HEK293 (cell line): ENCODE results near the gene PRKD1.

Experiments
- CTCF ChIA-PET: fragments of 350-600 bp; formaldehyde crosslinking; extraction: SDS; loops from one replicate; lab custom pipeline; 2021; ENCODE audit warnings: antibody characterized with exemption; lab: Yijun Ruan, JAX
- POLR2A ChIA-PET: fragments of 300-600 bp; formaldehyde crosslinking; extraction: SDS; loops from one replicate; lab custom pipeline; 2020; ENCODE audit warnings: antibody characterized with exemption, inconsistent platforms; lab: Yijun Ruan, JAX
- H3K27ac ChIP-seq: fragments of 200-500 bp; sonication (Bioruptor generic); 2 replicates; pipeline ENCODE4 v1.5.1; 2014; ENCODE audit warnings: low read depth, low read length, control low read depth, inconsistent platforms; ENCODE audit errors: extremely low read depth
- H3K36me3 ChIP-seq, 2 experiments: fragments of 200-500 bp in 1 of 2; sonication (Bioruptor generic) in 1 of 2; 1 replicate in 1 of 2; 2 replicates in 1 of 2; pipeline ENCODE4 v1.5.1; 2014 to 2017; ENCODE audit warnings: inconsistent platforms in 2 of 2, low read length in 2 of 2; ENCODE audit not compliant: control insufficient read depth in 2 of 2, insufficient read depth in 1 of 2
- H3K4me1 ChIP-seq: fragments of 200-500 bp; sonication (Bioruptor generic); 2 replicates; pipeline ENCODE4 v1.5.1; 2014; ENCODE audit warnings: mild to moderate bottlenecking, low read length, inconsistent platforms; ENCODE audit not compliant: control insufficient read depth, insufficient read depth
- H3K4me3 ChIP-seq: 2 replicates; pipeline ENCODE4 v1.5.1; 2011; ENCODE audit warnings: low read depth, mild to moderate bottlenecking, control low read depth, low read length, moderate library complexity
- H3K9me3 ChIP-seq: fragments of 200-500 bp; sonication (Bioruptor generic); 2 replicates; pipeline ENCODE4 v1.5.1; 2014; ENCODE audit warnings: low read depth, low read length, inconsistent platforms; ENCODE audit not compliant: control insufficient read depth, insufficient read depth
- ATF2 ChIP-seq: fragments of 450-650 bp; formaldehyde crosslinking; IDR thresholded peaks from 2 replicates; pipeline ENCODE4 v1.5.1; 2016; ENCODE audit warnings: missing biosample characterization, missing genetic modification characterization, low read depth
- BCL11A ChIP-seq: fragments of 450-650 bp; formaldehyde crosslinking; IDR thresholded peaks from 2 replicates; pipeline ENCODE4 v1.5.1; 2016; ENCODE audit warnings: low read depth, missing biosample characterization, missing genetic modification characterization
- PRDM10 ChIP-seq: fragments of 450-650 bp; formaldehyde crosslinking; IDR thresholded peaks from 2 replicates; pipeline ENCODE4 v1.5.1; 2016; ENCODE audit warnings: missing biosample characterization, missing genetic modification characterization
- PRDM2 ChIP-seq: fragments of 450-650 bp; formaldehyde crosslinking; IDR thresholded peaks from 2 replicates; pipeline ENCODE4 v1.5.1; 2016; ENCODE audit warnings: missing biosample characterization, missing genetic modification characterization, borderline replicate concordance
- REST ChIP-seq: fragments of 450-650 bp; formaldehyde crosslinking; IDR thresholded peaks from 2 replicates; pipeline ENCODE4 v1.5.1; 2016; ENCODE audit warnings: missing biosample characterization, missing genetic modification characterization
- SETDB1 ChIP-seq: IDR thresholded peaks from one replicate; pipeline ENCODE4 v1.6.1; 2017; ENCODE audit warnings: mild to moderate bottlenecking, low read length, moderate library complexity, mixed read lengths; ENCODE audit not compliant: insufficient read length
- TRIM28 ChIP-seq: IDR thresholded peaks from 2 replicates; pipeline ENCODE4 v1.6.1; 2011; ENCODE audit warnings: low read length, control low read depth, borderline replicate concordance
- ZFP3 ChIP-seq: fragments of 450-650 bp; formaldehyde crosslinking; IDR thresholded peaks from 2 replicates; pipeline ENCODE4 v1.5.1; 2016; ENCODE audit warnings: low read depth, missing biosample characterization, missing genetic modification characterization
- ZFP37 ChIP-seq: fragments of 450-650 bp; formaldehyde crosslinking; IDR thresholded peaks from 2 replicates; pipeline ENCODE4 v1.5.1; 2016; ENCODE audit warnings: missing biosample characterization, missing genetic modification characterization
- ZIC2 ChIP-seq: fragments of 450-650 bp; formaldehyde crosslinking; IDR thresholded peaks from 2 replicates; pipeline ENCODE4 v1.5.1; 2016; ENCODE audit warnings: missing biosample characterization, missing genetic modification characterization
- ZNF10 ChIP-seq: fragments of 450-650 bp; formaldehyde crosslinking; IDR thresholded peaks from 2 replicates; pipeline ENCODE4 v1.5.1; 2017; ENCODE audit warnings: missing biosample characterization, missing genetic modification characterization
- ZNF157 ChIP-seq: fragments of 450-650 bp; formaldehyde crosslinking; IDR thresholded peaks from 2 replicates; pipeline ENCODE4 v1.5.1; 2016; ENCODE audit warnings: missing biosample characterization, missing genetic modification characterization
- ZNF174 ChIP-seq: fragments of 450-650 bp; formaldehyde crosslinking; IDR thresholded peaks from 2 replicates; pipeline ENCODE4 v1.5.0; 2017; ENCODE audit warnings: missing biosample characterization, mild to moderate bottlenecking, missing genetic modification characterization
- ZNF211 ChIP-seq: fragments of 450-650 bp; formaldehyde crosslinking; IDR thresholded peaks from 2 replicates; pipeline ENCODE4 v1.5.1; 2016; ENCODE audit warnings: low read depth, missing biosample characterization, missing genetic modification characterization
- ZNF335 ChIP-seq: fragments of 450-650 bp; formaldehyde crosslinking; conservative IDR thresholded peaks from 2 replicates; pipeline ENCODE4 v1.5.1; 2016; ENCODE audit warnings: missing biosample characterization, missing genetic modification characterization
- ZNF549 ChIP-seq: fragments of 450-650 bp; IDR thresholded peaks from 2 replicates; pipeline ENCODE4 v1.5.1; 2018; ENCODE audit warnings: missing biosample characterization, missing genetic modification characterization, mild to moderate bottlenecking, inconsistent platforms, moderate library complexity
- ZNF555 ChIP-seq: fragments of 450-650 bp; formaldehyde crosslinking; conservative IDR thresholded peaks from 2 replicates; pipeline ENCODE4 v1.5.1; 2017; ENCODE audit warnings: missing biosample characterization, mild to moderate bottlenecking, missing genetic modification characterization, inconsistent platforms
- ZNF785 ChIP-seq: fragments of 450-650 bp; formaldehyde crosslinking; IDR thresholded peaks from 2 replicates; pipeline ENCODE4 v1.5.1; 2016; ENCODE audit warnings: missing biosample characterization, missing genetic modification characterization
- ZNF843 ChIP-seq: fragments of 450-650 bp; formaldehyde crosslinking; IDR thresholded peaks from 2 replicates; pipeline ENCODE4 v1.5.1; 2016; ENCODE audit warnings: missing biosample characterization, missing genetic modification characterization
- ZSCAN23 ChIP-seq: fragments of 450-650 bp; formaldehyde crosslinking; IDR thresholded peaks from 2 replicates; pipeline ENCODE4 v1.5.1; 2016; ENCODE audit warnings: missing biosample characterization, missing genetic modification characterization

Gene PRKD1

GRCh38 chr14:29885988-29886387, 41.7 kb downstream of the PRKD1 start:
- no peaks in the 10 kb centered on the region for H3K9me3 ChIP-seq
- H3K4me1 ChIP-seq: no peaks in the 10 kb centered on the region
- H3K36me3 ChIP-seq: no peaks in the 10 kb centered on the region
- POLR2A ChIA-PET: no interaction called here
- H3K4me3 ChIP-seq: no peak overlapping the region
- no peak for TF ChIP-seq SETDB1
- TF ChIP-seq ZSCAN23 (tag by site-specific recombination): no peak
- TF ChIP-seq TRIM28: no peak
- TF ChIP-seq ZIC2 (tag by site-specific recombination): no peak
- no peak for TF ChIP-seq ZNF10 (tag by site-specific recombination)
- no peak for TF ChIP-seq REST (tag by site-specific recombination)
- no peak for TF ChIP-seq ATF2 (tag by site-specific recombination)
- no peak for TF ChIP-seq ZNF843
- TF ChIP-seq ZNF335 (tag by site-specific recombination): no peak
- TF ChIP-seq ZFP37 (tag by site-specific recombination): no peak
- TF ChIP-seq PRDM2: no peak
- no peak for TF ChIP-seq ZNF174 (tag by site-specific recombination)
- no peak for TF ChIP-seq ZNF549
- TF ChIP-seq ZNF211 (tag by site-specific recombination): no peak
- no peak for TF ChIP-seq ZFP3 (tag by site-specific recombination)
- TF ChIP-seq PRDM10 (tag by site-specific recombination): no peak
- TF ChIP-seq ZNF555 (tag by site-specific recombination): no peak
- no peak for TF ChIP-seq ZNF785 (tag by site-specific recombination)
- no peak for TF ChIP-seq ZNF157
- TF ChIP-seq BCL11A (tag by site-specific recombination): no peak
- CTCF ChIA-PET: interaction anchor here (0.7 kb wide), 1 partner anchor 94 kb away, joined by 3 read pairs; no protein-coding TSS in a partner anchor
- no peak overlapping the region for H3K27ac ChIP-seq
